ENCODE data around the gene MAST4. TPM values are rescaled to one million over a fixed set of nuclear protein-coding genes. Genes with fewer than 3 reads are reported as not detected.
A peak's percentile ranks its signal among the peaks of the same experiment; 100 is the strongest.

Gene MAST4
- total and polyA plus RNA-seq, 7 experiments from 2014 or later = 11.3 to 39.0 (median 28.3) TPM

DNA sequence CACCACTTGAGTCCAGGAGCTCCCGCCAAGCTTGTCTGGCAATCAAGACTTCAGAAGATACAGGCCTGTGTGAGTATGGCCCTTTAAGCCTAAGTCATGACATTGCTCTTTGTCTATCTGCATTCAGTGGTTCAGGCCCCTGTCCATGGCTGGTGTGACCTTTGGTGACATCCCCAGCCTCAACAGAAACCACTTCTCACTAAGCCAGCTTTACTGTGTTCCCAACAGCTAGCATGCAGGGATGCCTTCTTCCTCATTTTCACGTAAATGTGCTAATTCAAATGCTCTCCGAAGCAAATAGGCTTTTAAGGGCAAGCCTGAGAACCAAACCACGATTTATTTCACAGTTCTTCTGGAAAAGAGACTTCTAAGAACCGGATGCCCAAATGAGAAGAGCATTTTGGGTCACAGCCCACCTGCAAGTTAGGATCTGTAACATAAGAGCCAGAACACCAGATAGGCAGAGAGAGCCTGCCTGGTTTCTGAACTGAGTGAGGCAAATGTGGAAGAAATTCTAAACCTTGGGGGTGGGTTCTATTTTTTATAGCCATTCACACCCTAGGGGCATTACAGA, 585.5 kb downstream of the MAST4 start:
- H3K36me3 Mint-ChIP-seq = peaks cover 2 to 53% (median 8%) of the 10 kb centered on the region in 5 donors
- H3K27ac Mint-ChIP-seq = peak overlapping the region; percentile 73 to 93 (median 88)
- peaks cover 2 to 6% (median 4%) of the 10 kb centered on the region in 3 experiments for H3K9me3 ChIP-seq (ENCODE audit: control insufficient read depth in 2 of 3, low read length in 3 of 3)
- H3K27me3 Mint-ChIP-seq = no peaks in the 10 kb centered on the region
- peak overlapping the region; percentile 17 to 72 (median 68) for H3K4me3 Mint-ChIP-seq
- no peaks in the 10 kb centered on the region for H3K27me3 ChIP-seq (ENCODE audit: control insufficient read depth in 2 of 2, insufficient read depth in 2 of 2, low read length in 2 of 2)
- ATAC-seq (peak; percentile 82), DNase-seq (peak in 2 of 9 donors; percentile 23 to 33)
- H3K4me3 ChIP-seq (ENCODE audit: low read length) = peak overlapping the region; percentile 0
- ChIA-PET CTCF (interaction anchor here (0.8 to 1.7 kb wide), 3 partner anchors 22 to 25 kb away, joined by 3 to 4 read pairs (median 3); no protein-coding TSS in a partner anchor), POLR2A (interaction anchor here (1.0 to 7.7 kb wide), 6 partner anchors 15 to 33 kb away, joined by 3 to 50 read pairs (median 4); no protein-coding TSS in a partner anchor)
- peaks cover 0 to 27% of the 10 kb centered on the region in 2 donors for H3K4me1 ChIP-seq (ENCODE audit: control insufficient read depth in 2 of 2, insufficient read depth in 2 of 2, low read length in 2 of 2)
- no peaks in the 10 kb centered on the region for H3K36me3 ChIP-seq (ENCODE audit: control insufficient read depth in 2 of 3, insufficient read depth in 3 of 3, low read length in 3 of 3)
- intact Hi-C loops (cut with micrococcal nuclease) = loop anchor here (1.0 kb wide), 3 partner anchors 10 to 13 kb away; no protein-coding TSS in a partner anchor
- peaks cover 0 to 27% (median 10%) of the 10 kb centered on the region in 11 donors for H3K9me3 Mint-ChIP-seq
- peaks cover 24 to 74% (median 62%) of the 10 kb centered on the region in 7 donors for H3K4me1 Mint-ChIP-seq
- H3K27ac ChIP-seq (ENCODE audit: low read depth, low read length) = peak overlapping the region; percentile 58

DNA sequence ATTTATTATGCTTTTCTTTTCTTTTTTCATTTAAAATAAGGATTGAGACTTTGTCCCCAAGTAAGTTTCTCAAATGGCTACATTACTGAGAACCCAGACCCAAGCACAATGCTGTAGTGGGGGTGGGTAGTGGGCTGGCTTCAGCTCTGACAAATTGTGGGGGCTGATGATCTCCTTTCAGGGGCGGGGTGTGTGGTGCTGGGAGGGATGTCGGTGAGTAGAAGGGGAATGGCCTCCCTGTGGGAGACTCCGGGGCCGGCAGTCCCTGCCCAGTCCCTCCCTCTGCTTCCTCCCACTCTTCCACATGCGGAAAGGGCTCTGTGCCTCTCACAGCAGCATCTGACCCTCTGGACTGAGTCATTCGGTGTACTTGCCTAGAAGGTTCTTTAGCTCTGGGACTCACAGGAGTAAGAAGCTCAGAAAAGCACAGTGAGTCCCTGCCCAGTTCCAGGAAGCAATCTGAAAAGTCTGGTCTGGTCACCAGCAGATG, 586.2 kb downstream of the MAST4 start:
- peak overlapping the region; percentile 58 for H3K27ac ChIP-seq (ENCODE audit: low read depth, low read length)
- Mint-ChIP-seq H3K4me1 (peaks cover 29 to 74% (median 62%) of the 10 kb centered on the region in 7 donors), H3K9me3 (peaks cover 0 to 22% (median 5%) of the 10 kb centered on the region in 11 donors), H3K27ac (peak overlapping the region; percentile 31 to 93 (median 88)), H3K36me3 (peaks cover 0 to 49% (median 5%) of the 10 kb centered on the region in 5 donors), H3K4me3 (peak overlapping the region in 6 of 10 donors; percentile 29 to 71 (median 66)), H3K27me3 (no peaks in the 10 kb centered on the region)
- POLR2A ChIA-PET = interaction anchor here (1.2 to 1.4 kb wide), 2 partner anchors 25 to 32 kb away, joined by 4 to 5 read pairs; no protein-coding TSS in a partner anchor
- no peak overlapping the region for H3K4me3 ChIP-seq (ENCODE audit: low read length)
- CTCF ChIA-PET = no interaction called here
- no peaks in the 10 kb centered on the region for H3K27me3 ChIP-seq (ENCODE audit: control insufficient read depth in 2 of 2, insufficient read depth in 2 of 2, low read length in 2 of 2)
- intact Hi-C loops (cut with micrococcal nuclease) = loop anchor here (1.0 kb wide), 3 partner anchors 11 to 14 kb away; no protein-coding TSS in a partner anchor
- ATAC-seq (peak; percentile 31), DNase-seq (peak in 1 of 9 donors; percentile 35)
- H3K9me3 ChIP-seq (ENCODE audit: control insufficient read depth in 2 of 3, low read length in 3 of 3) = peaks cover 0 to under 1% (median 0%) of the 10 kb centered on the region in 3 experiments
- H3K36me3 ChIP-seq (ENCODE audit: control insufficient read depth in 2 of 3, insufficient read depth in 3 of 3, low read length in 3 of 3) = no peaks in the 10 kb centered on the region
- peaks cover 5 to 34% of the 10 kb centered on the region in 2 donors for H3K4me1 ChIP-seq (ENCODE audit: control insufficient read depth in 2 of 2, insufficient read depth in 2 of 2, low read length in 2 of 2)

- no peaks in the 10 kb centered on the region for H3K27me3 ChIP-seq (ENCODE audit: control insufficient read depth in 2 of 2, insufficient read depth in 2 of 2, low read length in 2 of 2)
- ChIA-PET POLR2A (interaction anchor here (0.8 kb wide), 1 partner anchor 16 kb away, joined by 3 read pairs; no protein-coding TSS in a partner anchor), CTCF (no interaction called here)
- Mint-ChIP-seq H3K4me3 (no peak overlapping the region), H3K4me1 (peaks cover 37 to 78% (median 66%) of the 10 kb centered on the region in 7 donors), H3K27ac (no peak overlapping the region), H3K9me3 (peaks cover 0 to 11% (median 0%) of the 10 kb centered on the region in 11 donors), H3K36me3 (peaks cover 0 to 39% (median 0%) of the 10 kb centered on the region in 5 donors), H3K27me3 (no peaks in the 10 kb centered on the region)
- intact Hi-C loops (cut with micrococcal nuclease) = no loop called here
- no peak for DNase-seq
- H3K9me3 ChIP-seq (ENCODE audit: control insufficient read depth in 2 of 3, low read length in 3 of 3) = no peaks in the 10 kb centered on the region
- no peak overlapping the region for H3K27ac ChIP-seq (ENCODE audit: low read depth, low read length)
- H3K4me1 ChIP-seq (ENCODE audit: control insufficient read depth in 2 of 2, insufficient read depth in 2 of 2, low read length in 2 of 2) = peaks cover 8 to 45% of the 10 kb centered on the region in 2 donors
- H3K4me3 ChIP-seq (ENCODE audit: low read length) = no peak overlapping the region
- H3K36me3 ChIP-seq (ENCODE audit: control insufficient read depth in 2 of 3, insufficient read depth in 3 of 3, low read length in 3 of 3) = no peaks in the 10 kb centered on the region
- no peak for ATAC-seq
Measured at GRCh38 chr5:67183859-67184258, 587.7 kb downstream of the MAST4 start.

- CTCF ChIA-PET = no interaction called here
- Histone ChIP-seq H3K36me3 (ENCODE audit: control insufficient read depth in 2 of 3, insufficient read depth in 3 of 3, low read length in 3 of 3) (no peaks in the 10 kb centered on the region), H3K27ac (ENCODE audit: low read depth, low read length) (no peak overlapping the region), H3K9me3 (ENCODE audit: control insufficient read depth in 2 of 3, low read length in 3 of 3) (no peaks in the 10 kb centered on the region), H3K4me3 (ENCODE audit: low read length) (no peak overlapping the region), H3K4me1 (ENCODE audit: control insufficient read depth in 2 of 2, insufficient read depth in 2 of 2, low read length in 2 of 2) (peaks cover 8 to 37% of the 10 kb centered on the region in 2 donors), H3K27me3 (ENCODE audit: control insufficient read depth in 2 of 2, insufficient read depth in 2 of 2, low read length in 2 of 2) (no peaks in the 10 kb centered on the region)
- Mint-ChIP-seq H3K4me1 (peaks cover 36 to 71% (median 61%) of the 10 kb centered on the region in 7 donors), H3K27me3 (no peaks in the 10 kb centered on the region), H3K4me3 (peak overlapping the region in 8 of 10 donors; percentile 22 to 71 (median 54)), H3K36me3 (peaks cover 0 to 38% (median 0%) of the 10 kb centered on the region in 5 donors), H3K9me3 (peaks cover 0 to 12% (median 3%) of the 10 kb centered on the region in 11 donors), H3K27ac (peak overlapping the region; percentile 34 to 91 (median 71))
- POLR2A ChIA-PET = no interaction called here
- intact Hi-C loops (cut with micrococcal nuclease) = loop anchor here (1.0 to 2.0 kb wide), 3 partner anchors 9 to 20 kb away; partner anchors contain the start of gene CD180 (in 1 of the 2)
- peak; percentile 90 for ATAC-seq
- no peak for DNase-seq
Measured at GRCh38 chr5:67187006-67187715, 591.0 kb downstream of the MAST4 start.

- Mint-ChIP-seq H3K9me3 (peaks cover 0 to 18% (median 3%) of the 10 kb centered on the region in 11 donors), H3K4me1 (peaks cover 39 to 69% (median 51%) of the 10 kb centered on the region in 7 donors), H3K36me3 (peaks cover 0 to 43% (median 4%) of the 10 kb centered on the region in 5 donors), H3K27ac (peak overlapping the region; percentile 55 to 94 (median 80)), H3K27me3 (no peaks in the 10 kb centered on the region), H3K4me3 (peak overlapping the region in 9 of 10 donors; percentile 30 to 72 (median 54))
- Histone ChIP-seq H3K9me3 (ENCODE audit: control insufficient read depth in 2 of 3, low read length in 3 of 3) (no peaks in the 10 kb centered on the region), H3K4me1 (ENCODE audit: control insufficient read depth in 2 of 2, insufficient read depth in 2 of 2, low read length in 2 of 2) (peaks cover 8 to 29% of the 10 kb centered on the region in 2 donors), H3K27me3 (ENCODE audit: control insufficient read depth in 2 of 2, insufficient read depth in 2 of 2, low read length in 2 of 2) (no peaks in the 10 kb centered on the region), H3K36me3 (ENCODE audit: control insufficient read depth in 2 of 3, insufficient read depth in 3 of 3, low read length in 3 of 3) (no peaks in the 10 kb centered on the region), H3K27ac (ENCODE audit: low read depth, low read length) (peak overlapping the region; percentile 47), H3K4me3 (ENCODE audit: low read length) (no peak overlapping the region)
- POLR2A ChIA-PET = interaction anchor here (0.9 to 1.5 kb wide), 3 partner anchors 15 to 26 kb away, joined by 3 to 4 read pairs (median 3); no protein-coding TSS in a partner anchor
- intact Hi-C loops (cut with micrococcal nuclease) = loop anchor here in 1 of 2 donors (1.0 kb wide), 1 partner anchor 19 kb away; no protein-coding TSS in a partner anchor
- DNase-seq (peak in 2 of 9 donors; percentile 20), ATAC-seq (no peak)
- CTCF ChIA-PET = interaction anchor here (0.8 kb wide), 1 partner anchor 32 kb away, joined by 3 read pairs; no protein-coding TSS in a partner anchor
Measured at GRCh38 chr5:67188274-67189078, 592.3 kb downstream of the MAST4 start.
